CD14-positive monocyte (primary cell): ENCODE data around the gene KLHL8. TPM values are rescaled to one million over a fixed set of nuclear protein-coding genes. Genes with fewer than 3 reads are reported as not detected.
A peak's percentile ranks its signal among the peaks of the same experiment; 100 is the strongest.

Experiments used
- DNase-seq, 3 donors: peaks; one replicate each; pipeline ENCODE4 v3.0.0-alpha.2; 2011 to 2022
- H2AFZ ChIP-seq: 2 replicates; pipeline ENCODE4 v1.6.0; 2012; ENCODE audit warnings: mild to moderate bottlenecking, low read depth, low read length, inconsistent platforms; ENCODE audit not compliant: insufficient read depth, poor library complexity, severe bottlenecking
- H3K27ac ChIP-seq, 2 donors: 1 replicate in 1 of 2; 2 replicates in 1 of 2; pipeline ENCODE4 v1.5.1; 2012 to 2013; ENCODE audit warnings: low read length in 2 of 2, control low read depth in 1 of 2, inconsistent platforms in 1 of 2, low read depth in 1 of 2, mild to moderate bottlenecking in 1 of 2
- H3K27me3 ChIP-seq, 2 donors: one replicate each; pipeline versions ENCODE4 v1.6.0 to v1.6.1; 2011 to 2013; ENCODE audit warnings: low read length in 2 of 2; ENCODE audit not compliant: control insufficient read depth in 2 of 2, insufficient read depth in 2 of 2
- H3K36me3 ChIP-seq, 2 donors: replicated peaks in 1 of 2; 1 replicate in 1 of 2; 2 replicates in 1 of 2; pipeline versions ENCODE4 v1.5.1 to v1.6.1; 2012 to 2013; ENCODE audit warnings: low read length in 2 of 2, control low read depth in 1 of 2, inconsistent platforms in 1 of 2, mild to moderate bottlenecking in 1 of 2; ENCODE audit not compliant: insufficient read depth in 2 of 2, control insufficient read depth in 1 of 2
- H3K4me1 ChIP-seq, 2 donors: 1 replicate in 1 of 2; 2 replicates in 1 of 2; pipeline versions ENCODE4 v1.5.1 to v1.6.1; 2012 to 2013; ENCODE audit warnings: low read length in 2 of 2, control low read depth in 1 of 2, inconsistent platforms in 1 of 2, mild to moderate bottlenecking in 1 of 2, moderate library complexity in 1 of 2; ENCODE audit not compliant: insufficient read depth in 2 of 2, control insufficient read depth in 1 of 2
- H3K4me2 ChIP-seq: replicated peaks from 2 replicates; pipeline ENCODE3; 2012; ENCODE audit warnings: low read length, moderate library complexity, mild to moderate bottlenecking; ENCODE audit not compliant: poor library complexity, severe bottlenecking; ENCODE audit errors: extremely low read depth
- H3K4me3 ChIP-seq, 3 experiments: fragments of 200-600 bp in 1 of 3; sonication (generic) in 1 of 3; replicated peaks in 1 of 3; 1 replicate in 2 of 3; 2 replicates in 1 of 3; pipeline ENCODE4 v1.5.1; 2011 to 2013; ENCODE audit warnings: low read length in 3 of 3, mild to moderate bottlenecking in 3 of 3, control low read depth in 2 of 3, low read depth in 2 of 3, inconsistent platforms in 1 of 3, moderate library complexity in 1 of 3
- H3K79me2 ChIP-seq: 2 replicates; pipeline ENCODE4 v1.6.0; 2012; ENCODE audit warnings: mild to moderate bottlenecking, control low read depth, inconsistent platforms, low read length, moderate library complexity; ENCODE audit not compliant: insufficient read depth
- H3K9ac ChIP-seq: 2 replicates; pipeline ENCODE4 v1.6.0; 2017; ENCODE audit warnings: low read length, mild to moderate bottlenecking; ENCODE audit not compliant: insufficient read depth, poor library complexity, severe bottlenecking
- H3K9me3 ChIP-seq, 2 donors: replicated peaks in 1 of 2; 1 replicate in 1 of 2; 2 replicates in 1 of 2; pipeline versions ENCODE4 v1.5.1 to v1.6.1; 2012 to 2013; ENCODE audit warnings: low read length in 2 of 2, control low read depth in 1 of 2; ENCODE audit not compliant: control insufficient read depth in 1 of 2, insufficient read depth in 1 of 2
- H4K20me1 ChIP-seq: 2 replicates; pipeline ENCODE4 v1.6.0; 2012; ENCODE audit warnings: mild to moderate bottlenecking, low read length, control low read depth, moderate library complexity; ENCODE audit not compliant: insufficient read depth
- H3K27ac Mint-ChIP-seq, 7 donors: one replicate each; pipeline ENCODE4 v1.8.0; 2020; ENCODE audit warnings: mild to moderate bottlenecking in 7 of 7, mixed read lengths in 7 of 7, moderate library complexity in 6 of 7, inconsistent platforms in 2 of 7
- H3K27me3 Mint-ChIP-seq, 3 donors: one replicate each; pipeline ENCODE4 v1.8.0; 2021 to 2022; ENCODE audit warnings: low read depth in 3 of 3, mild to moderate bottlenecking in 3 of 3, mixed read lengths in 3 of 3, moderate library complexity in 3 of 3, inconsistent platforms in 1 of 3
- H3K36me3 Mint-ChIP-seq, 2 donors: one replicate each; pipeline ENCODE4 v1.8.0; 2020; ENCODE audit warnings: mixed read lengths in 2 of 2, inconsistent platforms in 1 of 2, mild to moderate bottlenecking in 1 of 2
- H3K4me1 Mint-ChIP-seq: one replicate; pipeline ENCODE4 v1.8.0; 2020; ENCODE audit warnings: mild to moderate bottlenecking, mixed read lengths
- H3K4me3 Mint-ChIP-seq, 2 donors: one replicate each; pipeline ENCODE4 v1.8.0; 2020; ENCODE audit warnings: mild to moderate bottlenecking in 2 of 2, mixed read lengths in 2 of 2, moderate library complexity in 1 of 2
- H3K9me3 Mint-ChIP-seq, 7 donors: one replicate each; pipeline ENCODE4 v1.8.0; 2020 to 2022; ENCODE audit warnings: mixed read lengths in 7 of 7, mild to moderate bottlenecking in 6 of 7, moderate library complexity in 6 of 7, inconsistent platforms in 2 of 7
- WGBS: methylation state at CpG from one replicate; pipeline ENCODE4 v1.1.5; 2013; ENCODE audit warnings: missing lambda C conversion rate; ENCODE audit not compliant: insufficient coverage; 5-methylcytosine and 5-hydroxymethylcytosine counted together
- intact Hi-C, 2 donors: fragments of 100-400 bp; cut with micrococcal nuclease; formaldehyde crosslinking; loops; one replicate each; pipeline versions ENCODE4 v1.15.0 to v1.15.1; 2023
- polyA plus RNA-seq, 3 donors: library from polyadenylated mRNA; depleted of rRNA in 1 of 3; unstranded in 2 of 3; stranded (reverse) in 1 of 3; fragments of 300-500 nt in 2 of 3; fragments of >200 nt in 1 of 3; fragmentation: Illumina TruSeq in 2 of 3; gene quantifications; 1 replicate in 2 of 3; 2 replicates in 1 of 3; pipeline ENCODE4 v1.2.3, GENCODE V29; 2012 to 2021
- TF ChIP-seq, protein P1 (sequence below): fragments of 200-600 bp; IDR thresholded peaks from one replicate; pipeline ENCODE4 v1.8.0; 2022; ENCODE audit warnings: antibody characterized with exemption, mild to moderate bottlenecking

KLHL8 gene
- polyA plus RNA-seq, 3 donors, result 7.5 to 28.6 (median 23.7) TPM

- 98% methylated on average over 15 of the region's 24 CpGs for WGBS
These were observed 106.0 kb downstream of the KLHL8 start for GRCh38 chr4:87114245-87115062.

GRCh38 chr4:87112063-87112462, 108.4 kb downstream of the KLHL8 start:
- no peak overlapping the region for H3K4me2 ChIP-seq
- H3K4me1 ChIP-seq, result no peaks in the 10 kb centered on the region
- TF ChIP-seq, protein P1, sequence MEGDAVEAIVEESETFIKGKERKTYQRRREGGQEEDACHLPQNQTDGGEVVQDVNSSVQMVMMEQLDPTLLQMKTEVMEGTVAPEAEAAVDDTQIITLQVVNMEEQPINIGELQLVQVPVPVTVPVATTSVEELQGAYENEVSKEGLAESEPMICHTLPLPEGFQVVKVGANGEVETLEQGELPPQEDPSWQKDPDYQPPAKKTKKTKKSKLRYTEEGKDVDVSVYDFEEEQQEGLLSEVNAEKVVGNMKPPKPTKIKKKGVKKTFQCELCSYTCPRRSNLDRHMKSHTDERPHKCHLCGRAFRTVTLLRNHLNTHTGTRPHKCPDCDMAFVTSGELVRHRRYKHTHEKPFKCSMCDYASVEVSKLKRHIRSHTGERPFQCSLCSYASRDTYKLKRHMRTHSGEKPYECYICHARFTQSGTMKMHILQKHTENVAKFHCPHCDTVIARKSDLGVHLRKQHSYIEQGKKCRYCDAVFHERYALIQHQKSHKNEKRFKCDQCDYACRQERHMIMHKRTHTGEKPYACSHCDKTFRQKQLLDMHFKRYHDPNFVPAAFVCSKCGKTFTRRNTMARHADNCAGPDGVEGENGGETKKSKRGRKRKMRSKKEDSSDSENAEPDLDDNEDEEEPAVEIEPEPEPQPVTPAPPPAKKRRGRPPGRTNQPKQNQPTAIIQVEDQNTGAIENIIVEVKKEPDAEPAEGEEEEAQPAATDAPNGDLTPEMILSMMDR, result no peak
- H3K79me2 ChIP-seq, result no peaks in the 10 kb centered on the region
- peaks cover 4% of the 10 kb centered on the region for H4K20me1 ChIP-seq
- intact Hi-C loops, result no loop called here
- H3K4me3 ChIP-seq, result no peak overlapping the region
- Mint-ChIP-seq H3K4me1 (no peaks in the 10 kb centered on the region), H3K27ac (peak overlapping the region in 2 of 7 donors; percentile 15 to 35), H3K9me3 (no peaks in the 10 kb centered on the region), H3K27me3 (no peaks in the 10 kb centered on the region), H3K4me3 (no peak overlapping the region), H3K36me3 (peaks cover 78 to 85% of the 10 kb centered on the region in 2 donors)
- H3K27me3 ChIP-seq, result no peaks in the 10 kb centered on the region
- peaks cover 70 to 94% of the 10 kb centered on the region in 2 donors for H3K36me3 ChIP-seq
- H3K27ac ChIP-seq, result no peak overlapping the region
- WGBS, result no CpG with 5 or more reads among the region's 4 CpGs
- H3K9ac ChIP-seq, result no peak overlapping the region
- no peak for DNase-seq
- H2AFZ ChIP-seq, result no peak overlapping the region
- H3K9me3 ChIP-seq, result no peaks in the 10 kb centered on the region

More at GRCh38 chr4:87114245-87115062, 106.0 kb downstream of the KLHL8 start:
- Histone ChIP-seq H3K4me3 (no peak overlapping the region), H4K20me1 (peaks cover 24% of the 10 kb centered on the region), H2AFZ (no peak overlapping the region), H3K4me1 (no peaks in the 10 kb centered on the region), H3K36me3 (peaks cover 63 to 95% of the 10 kb centered on the region in 2 donors), H3K9ac (no peak overlapping the region), H3K27ac (no peak overlapping the region), H3K4me2 (no peak overlapping the region), H3K79me2 (peaks cover 6% of the 10 kb centered on the region), H3K9me3 (no peaks in the 10 kb centered on the region), H3K27me3 (no peaks in the 10 kb centered on the region)
- no peaks in the 10 kb centered on the region for H3K27me3 Mint-ChIP-seq
- H3K4me3 Mint-ChIP-seq, result no peak overlapping the region
- intact Hi-C loops, result no loop called here
- DNase-seq, result no peak
- no peaks in the 10 kb centered on the region for H3K4me1 Mint-ChIP-seq
- peaks cover 68 to 87% of the 10 kb centered on the region in 2 donors for H3K36me3 Mint-ChIP-seq
- H3K9me3 Mint-ChIP-seq, result no peaks in the 10 kb centered on the region
- TF ChIP-seq, protein P1, result no peak
- H3K27ac Mint-ChIP-seq, result peak overlapping the region in 2 of 7 donors; percentile 16 to 56

Other genes starting within 250 kb of the KLHL8 start
- under 1 TPM in 2 of 3 donors, not detected in 1; 0.08 to 0.73 TPM for gene HSD17B13, start 102.3 kb upstream of the KLHL8 start, polyA plus RNA-seq
- 100 to 1,000 TPM in 2 of 3 donors, 10 to 100 TPM in 1; 86.9 to 330 (median 272) TPM for gene HSD17B11, start 170.6 kb upstream of the KLHL8 start, polyA plus RNA-seq
- 10 to 100 TPM in 2 of 3 donors, 1 to 10 TPM in 1; 9.6 to 14.3 (median 12.5) TPM for gene NUDT9, start 202.0 kb upstream of the KLHL8 start, polyA plus RNA-seq